ENCODE data around the gene SEMA4D. TPM values are rescaled to one million over a fixed set of nuclear protein-coding genes. Genes with fewer than 3 reads are reported as not detected.

The SEMA4D gene
- total and polyA plus RNA-seq, 9 of the 15 experiments (the other 6 are each of a cell fraction or from before 2014, with no cell fraction given) = 0.38 to 5.1 (median 1.8) TPM

DNA sequence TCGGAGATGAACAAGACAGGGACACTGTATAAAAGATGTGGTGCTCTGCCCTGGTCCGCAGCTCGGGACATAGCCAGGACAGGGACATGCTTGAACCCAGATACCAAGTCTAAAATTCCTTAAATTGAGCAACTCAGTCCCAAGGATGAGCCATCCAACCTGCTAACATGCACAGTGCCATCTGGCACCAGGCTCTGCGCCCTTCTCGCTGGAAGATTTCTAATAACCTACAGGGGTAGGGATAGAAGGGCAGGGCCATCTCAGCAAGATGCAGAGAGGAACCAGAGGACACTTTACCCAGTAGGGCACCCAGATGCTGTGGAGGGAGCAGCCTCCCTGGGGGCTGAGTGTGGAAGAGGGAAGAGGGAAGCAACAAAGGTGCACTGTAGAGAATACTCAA lies 60.1 kb downstream of the SEMA4D start:
- Histone ChIP-seq H3K27me3 (ENCODE audit: control insufficient read depth in 2 of 2, insufficient read depth in 2 of 2, low read length in 2 of 2) (peaks cover 4 to 53% of the 10 kb centered on the region in 2 experiments; a peak in 4 of 5 replicates), H3K27ac (ENCODE audit: extremely low read depth, low read depth, low read length) (no peak overlapping the region), H3K36me3 (ENCODE audit: control insufficient read depth, insufficient read depth, low read length) (no peaks in the 10 kb centered on the region), H2AFZ (ENCODE audit: low read depth, low read length) (no peak overlapping the region), H3K4me2 (ENCODE audit: insufficient read depth, low read length) (no peak overlapping the region), H3K79me2 (ENCODE audit: control insufficient read depth, insufficient read depth, low read length) (no peaks in the 10 kb centered on the region), H3K9ac (ENCODE audit: insufficient read depth in 1 of 2, low read depth in 2 of 2, low read length in 2 of 2) (no peak overlapping the region), H3K4me3 (no peak overlapping the region), H4K20me1 (replicated peaks; ENCODE audit: control insufficient read depth, insufficient read depth, low read length) (peaks cover 6% of the 10 kb centered on the region; the same call in 1 of the 2 replicates), H3K4me1 (replicated peaks in 1 of 2; ENCODE audit: control insufficient read depth in 2 of 2, insufficient read depth in 2 of 2, low read length in 2 of 2) (no peaks in the 10 kb centered on the region), H3K9me1 (ENCODE audit: control insufficient read depth, insufficient read depth, low read length) (no peaks in the 10 kb centered on the region), H3K9me3 (replicated peaks; ENCODE audit: control insufficient read depth, insufficient read depth, low read depth, low read length) (no peaks in the 10 kb centered on the region)
- ATAC-seq (no peak), FAIRE-seq (no peak), DNase-seq (ENCODE audit: extremely low read depth in 1 of 4, low spot score in 3 of 4) (no peak)
- ChIA-PET POLR2A (no interaction called here), CTCF (ENCODE audit: low intra/inter-chr PET ratio) (no interaction called here)
- TF ChIP-seq EZH2 (IDR thresholded peaks at IDR 0.05; ENCODE audit: borderline replicate concordance, low read depth, low read length) (no peak), GATA2 (CRISPR knock-in tag; IDR thresholded peaks at IDR 0.05) (no peak), CHCHD3 (CRISPR knock-in tag; IDR thresholded peaks at IDR 0.05) (no peak), ZNF507 (tag; conservative IDR thresholded peaks at IDR 0.05) (no peak), RAD21 (CRISPR knock-in tag; conservative IDR thresholded peaks at IDR 0.05 in 1 of 2, IDR thresholded peaks at IDR 0.05 in 1 of 2) (no peak), LCOR (CRISPR knock-in tag; IDR thresholded peaks at IDR 0.05) (no peak)
- TF ChIP-seq, protein P1, sequence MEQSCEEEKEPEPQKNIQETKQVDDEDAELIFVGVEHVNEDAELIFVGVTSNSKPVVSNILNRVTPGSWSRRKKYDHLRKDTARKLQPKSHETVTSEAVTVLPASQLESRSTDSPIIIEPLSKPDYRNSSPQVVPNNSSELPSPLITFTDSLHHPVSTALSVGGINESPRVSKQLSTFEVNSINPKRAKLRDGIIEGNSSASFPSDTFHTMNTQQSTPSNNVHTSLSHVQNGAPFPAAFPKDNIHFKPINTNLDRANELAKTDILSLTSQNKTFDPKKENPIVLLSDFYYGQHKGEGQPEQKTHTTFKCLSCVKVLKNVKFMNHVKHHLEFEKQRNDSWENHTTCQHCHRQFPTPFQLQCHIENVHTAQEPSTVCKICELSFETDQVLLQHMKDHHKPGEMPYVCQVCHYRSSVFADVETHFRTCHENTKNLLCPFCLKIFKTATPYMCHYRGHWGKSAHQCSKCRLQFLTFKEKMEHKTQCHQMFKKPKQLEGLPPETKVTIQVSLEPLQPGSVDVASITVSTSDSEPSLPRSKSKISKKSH (CRISPR knock-in tag; IDR thresholded peaks at IDR 0.05) = no peak
- BruUV-seq (replicated peaks) = no TSS peak
- WGBS (ENCODE audit: insufficient coverage, low coverage, missing lambda C conversion rate) = 0% methylated on average over 5 of the region's 5 CpGs
- intact Hi-C loops (cut with micrococcal nuclease) = no loop called here
- in situ Hi-C loops (cut with MboI) = no loop called here

Data from K562 (cell line).